Activated B cell treated with CpG ODN at 0.5 μM for 24 hours (primary cell): Measurements from ENCODE around the gene RAB11FIP4. TPM values are rescaled to one million over a fixed set of nuclear protein-coding genes. Genes with fewer than 3 reads are reported as not detected.

ENCODE experiments used
- ATAC-seq: fragments of 200-7000 bp; cut with Tn5 transposase; one replicate; pipeline ENCODE4 v1.10.0; 2021; ENCODE audit warnings: low read depth, mild to moderate bottlenecking, moderate library complexity
- CTCF ChIA-PET: fragments of 350-600 bp; sonication (Branson Sonifier 250); formaldehyde crosslinking; loops from one replicate; lab custom pipeline; 2021; ENCODE audit warnings: antibody characterized with exemption; lab: Charles Lee
- POLR2A ChIA-PET: fragments of 350-600 bp; sonication (Branson Sonifier 250); formaldehyde crosslinking; loops from one replicate; lab custom pipeline; 2021; ENCODE audit warnings: antibody characterized with exemption; lab: Charles Lee
- DNase-seq: peaks from one replicate; pipeline ENCODE4 v3.0.0; 2022
- H3K27ac Mint-ChIP-seq: one replicate; pipeline ENCODE4 v1.8.0; 2020; ENCODE audit warnings: mixed read lengths
- H3K27me3 Mint-ChIP-seq: one replicate; pipeline ENCODE4 v1.8.0; 2021; ENCODE audit warnings: mixed read lengths
- H3K36me3 Mint-ChIP-seq: one replicate; pipeline ENCODE4 v1.8.0; 2021; ENCODE audit warnings: low read depth, mixed read lengths
- H3K4me1 Mint-ChIP-seq: one replicate; pipeline ENCODE4 v1.8.0; 2021; ENCODE audit warnings: mixed read lengths
- H3K4me3 Mint-ChIP-seq: one replicate; pipeline ENCODE4 v1.8.0; 2020; ENCODE audit warnings: mild to moderate bottlenecking, mixed read lengths
- H3K9me3 Mint-ChIP-seq: one replicate; pipeline ENCODE4 v1.8.0; 2020; ENCODE audit warnings: mixed read lengths
- CTCF ChIP-seq: fragments of 200-600 bp; IDR thresholded peaks from one replicate; pipeline ENCODE4 v1.8.0; 2022; ENCODE audit warnings: antibody characterized with exemption, mild to moderate bottlenecking
- intact Hi-C: fragments of 100-400 bp; cut with micrococcal nuclease; formaldehyde crosslinking; loops from one replicate; pipeline ENCODE4 v1.15.1; 2024
- total RNA-seq: library from RNA; stranded (reverse); gene quantifications from 2 replicates; pipeline ENCODE4 v1.2.3, GENCODE V29; 2022

The RAB11FIP4 gene
- total RNA-seq, 1 donor from 2014 or later: 43.2 TPM

DNA sequence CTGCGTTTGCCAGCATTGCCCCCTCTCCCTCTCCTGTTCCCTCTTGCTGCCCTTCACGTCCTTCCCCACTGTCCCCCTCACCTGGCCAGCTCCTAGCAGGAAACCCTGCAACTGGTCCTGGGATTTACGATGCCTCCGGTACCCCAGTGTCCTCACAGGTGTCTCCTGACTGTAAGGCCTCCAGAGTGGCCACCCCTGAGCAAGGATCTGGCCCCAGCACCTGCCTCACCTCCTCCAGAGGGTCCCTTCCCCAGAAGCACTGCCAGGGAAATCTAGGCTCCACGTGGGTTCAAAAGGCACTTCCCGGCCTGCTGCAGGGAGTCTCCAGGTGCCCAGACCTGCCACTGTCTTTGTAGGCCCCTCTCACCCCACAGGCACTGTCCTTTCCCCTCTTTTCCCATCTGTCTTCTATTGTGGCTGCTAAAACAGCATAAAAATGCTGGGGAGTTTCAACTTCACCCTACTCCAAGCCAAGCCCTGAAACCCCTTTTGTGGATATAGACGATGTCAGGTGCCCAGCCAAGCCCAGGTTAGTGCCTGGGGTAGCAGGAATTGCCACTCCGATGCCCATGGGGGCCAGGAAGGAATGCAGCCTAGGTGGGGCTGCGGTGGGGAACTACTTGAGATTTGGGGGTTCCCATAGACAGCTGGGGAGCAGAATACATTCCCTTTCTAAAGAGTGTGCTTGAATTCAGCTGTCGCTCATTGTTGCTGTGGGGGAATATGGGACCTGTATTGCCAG is 25.7 kb downstream of the RAB11FIP4 start:
- DNase-seq: no peak
- Mint-ChIP-seq H3K4me3 (no peak overlapping the region), H3K27me3 (peaks cover 1% of the 10 kb centered on the region), H3K27ac (no peak overlapping the region), H3K9me3 (peaks cover 1% of the 10 kb centered on the region), H3K36me3 (no peaks in the 10 kb centered on the region), H3K4me1 (peaks cover 6% of the 10 kb centered on the region)
- ATAC-seq: no peak
- intact Hi-C loops: no loop called here
- POLR2A ChIA-PET: no interaction called here
- CTCF ChIA-PET: no interaction called here
- no peak for TF ChIP-seq CTCF

GRCh38 chr17:31418773-31419350 is 27.4 kb downstream of the RAB11FIP4 start:
- intact Hi-C loops: no loop called here
- no peaks in the 10 kb centered on the region for H3K36me3 Mint-ChIP-seq
- ChIA-PET POLR2A (interaction anchor here (0.7 kb wide), 2 partner anchors 65 to 648 kb away, joined by 3 to 4 read pairs; no protein-coding TSS in a partner anchor), CTCF (no interaction called here)
- TF ChIP-seq CTCF: no peak
- peaks cover 6% of the 10 kb centered on the region for H3K4me1 Mint-ChIP-seq
- ATAC-seq (no peak), DNase-seq (no peak)
- H3K27ac Mint-ChIP-seq: no peak overlapping the region
- H3K4me3 Mint-ChIP-seq: no peak overlapping the region
- peaks cover 6% of the 10 kb centered on the region for H3K27me3 Mint-ChIP-seq
- peaks cover 7% of the 10 kb centered on the region for H3K9me3 Mint-ChIP-seq

DNA sequence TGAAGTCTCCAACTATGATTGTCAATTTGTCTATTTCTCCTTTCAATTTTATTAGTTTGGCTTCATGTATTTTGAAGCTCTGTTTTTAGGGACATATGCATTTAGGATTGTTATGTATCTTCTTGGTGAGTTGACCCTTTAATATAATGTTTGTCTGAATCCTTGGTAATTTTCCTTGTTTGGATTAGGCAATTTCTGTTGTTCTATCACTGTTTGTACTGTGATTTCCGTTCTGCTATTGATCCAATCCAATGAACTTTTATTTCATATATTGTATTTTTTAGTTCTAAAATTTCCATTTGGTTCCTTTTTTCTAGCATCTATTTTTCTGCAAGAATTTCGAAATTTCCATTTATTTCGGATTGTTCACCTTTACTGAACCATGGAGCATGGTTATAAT is 31.0 kb downstream of the RAB11FIP4 start:
- POLR2A ChIA-PET: no interaction called here
- no peaks in the 10 kb centered on the region for H3K36me3 Mint-ChIP-seq
- peaks cover 7% of the 10 kb centered on the region for H3K9me3 Mint-ChIP-seq
- H3K4me3 Mint-ChIP-seq: no peak overlapping the region
- intact Hi-C loops: no loop called here
- no peak for DNase-seq
- H3K4me1 Mint-ChIP-seq: no peaks in the 10 kb centered on the region
- ATAC-seq: no peak
- CTCF ChIA-PET: no interaction called here
- no peak for TF ChIP-seq CTCF
- H3K27me3 Mint-ChIP-seq: peaks cover 8% of the 10 kb centered on the region
- H3K27ac Mint-ChIP-seq: no peak overlapping the region

- ChIA-PET CTCF (no interaction called here), POLR2A (no interaction called here)
- ATAC-seq: no peak
- DNase-seq: no peak
- no peak overlapping the region for H3K4me3 Mint-ChIP-seq
- H3K27ac Mint-ChIP-seq: no peak overlapping the region
- H3K27me3 Mint-ChIP-seq: peaks cover 13% of the 10 kb centered on the region
- no peaks in the 10 kb centered on the region for H3K4me1 Mint-ChIP-seq
- intact Hi-C loops: no loop called here
- no peak for TF ChIP-seq CTCF
- no peaks in the 10 kb centered on the region for H3K36me3 Mint-ChIP-seq
- H3K9me3 Mint-ChIP-seq: peaks cover 7% of the 10 kb centered on the region
Observed at GRCh38 chr17:31424944-31425281, 33.4 kb downstream of the RAB11FIP4 start.

- no peak overlapping the region for H3K27ac Mint-ChIP-seq
- ChIA-PET CTCF (no interaction called here), POLR2A (no interaction called here)
Observed at GRCh38 chr17:31425282-31426040, 34.0 kb downstream of the RAB11FIP4 start.

More at GRCh38 chr17:31425282-31426040, 34.0 kb downstream of the RAB11FIP4 start:
- intact Hi-C loops: no loop called here
- DNase-seq: no peak
- no peak for TF ChIP-seq CTCF
- ATAC-seq: no peak
- Mint-ChIP-seq H3K36me3 (no peaks in the 10 kb centered on the region), H3K9me3 (peaks cover 7% of the 10 kb centered on the region), H3K27me3 (peaks cover 16% of the 10 kb centered on the region), H3K4me3 (no peak overlapping the region), H3K4me1 (no peaks in the 10 kb centered on the region)
